ENCODE measurements around the gene IDH3A. TPM values are rescaled to one million over a fixed set of nuclear protein-coding genes. Genes with fewer than 3 reads are reported as not detected.

IDH3A gene
- polyA plus RNA-seq, 2 of the 4 experiments (the other 2 are of a cell fraction), result 85.6 to 149 TPM

DNA sequence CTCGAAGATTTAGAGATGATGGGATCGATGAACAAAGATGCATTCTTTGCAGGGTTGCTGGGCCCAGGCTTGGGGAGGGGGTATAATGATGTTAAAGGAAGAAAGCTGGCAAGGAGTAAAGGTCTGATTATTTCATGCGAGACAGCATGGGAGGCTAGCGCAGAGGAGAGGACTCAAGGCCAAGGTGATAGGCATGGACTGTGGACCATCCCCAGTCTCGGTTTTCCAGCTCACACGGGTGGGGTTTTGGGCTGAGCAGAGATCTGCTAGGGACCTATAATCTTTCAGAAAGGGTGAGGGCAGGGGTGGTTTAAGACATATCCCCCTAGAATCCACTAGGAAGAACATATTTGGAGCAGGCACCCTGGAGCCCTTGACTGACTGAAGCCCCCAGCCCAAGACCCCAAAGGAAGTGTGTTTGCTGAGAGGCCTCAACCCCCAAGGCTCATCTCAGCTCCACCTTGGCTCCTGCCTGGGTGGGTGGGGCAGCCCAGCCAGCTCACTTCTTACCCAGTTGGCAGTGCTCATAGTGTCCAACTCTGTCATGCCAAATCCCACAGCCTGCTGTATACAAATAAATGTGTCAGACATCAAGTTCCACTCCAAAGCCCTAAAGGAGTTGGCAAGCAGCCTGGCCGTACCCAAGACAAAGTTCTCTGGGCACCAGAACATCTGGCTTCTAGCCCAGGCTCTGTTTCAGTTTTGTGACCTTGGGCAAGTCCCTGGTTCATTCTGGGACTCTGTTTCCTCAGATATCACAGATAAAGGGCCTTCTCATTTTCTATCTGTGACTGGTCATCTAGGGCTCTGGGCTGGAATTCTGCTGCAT, 67.3 kb downstream of the IDH3A start:
- H3K4me2 ChIP-seq, result peak overlapping the region; percentile 53

DNA sequence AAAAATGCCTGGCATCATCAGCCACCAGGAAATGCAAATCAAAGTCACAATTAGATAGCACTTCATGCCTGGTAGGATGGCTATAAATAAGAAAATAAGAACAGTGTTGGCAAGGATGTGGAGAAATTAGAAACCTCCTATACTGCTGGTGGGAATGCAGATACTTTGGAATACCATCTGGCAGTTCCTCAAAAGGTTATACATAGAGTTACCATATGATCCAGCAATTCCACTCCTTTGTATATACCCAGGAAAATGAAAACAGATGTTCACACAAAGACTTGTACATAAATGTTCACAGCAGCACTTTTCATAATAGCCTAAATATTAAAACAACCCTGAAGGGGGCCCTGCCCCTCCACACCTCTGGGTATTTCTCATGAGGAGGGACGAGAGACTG, 71.6 kb downstream of the IDH3A start:
- Histone ChIP-seq H3K4me1 (peaks cover 19% of the 10 kb centered on the region), H3K4me2 (no peak overlapping the region), H3K4me3 (no peak overlapping the region), H3K9me3 (peaks cover 4% of the 10 kb centered on the region; the same call in 1 of the 3 replicates), H3K27ac (no peak overlapping the region)
- CTCF ChIA-PET, result no interaction called here
- TF ChIP-seq MAFK (IDR thresholded peaks at IDR 0.05; ENCODE audit: partially characterized antibody) (no peak), TFCP2L1 (CRISPR knock-in tag; IDR thresholded peaks at IDR 0.05) (no peak), JUN (IDR thresholded peaks at IDR 0.05) (no peak), POLR2A (IDR thresholded peaks at IDR 0.05; ENCODE audit: low read length) (no peak), KDM1A (IDR thresholded peaks at IDR 0.05; ENCODE audit: low read depth) (no peak)
- TF ChIP-seq, protein P1, sequence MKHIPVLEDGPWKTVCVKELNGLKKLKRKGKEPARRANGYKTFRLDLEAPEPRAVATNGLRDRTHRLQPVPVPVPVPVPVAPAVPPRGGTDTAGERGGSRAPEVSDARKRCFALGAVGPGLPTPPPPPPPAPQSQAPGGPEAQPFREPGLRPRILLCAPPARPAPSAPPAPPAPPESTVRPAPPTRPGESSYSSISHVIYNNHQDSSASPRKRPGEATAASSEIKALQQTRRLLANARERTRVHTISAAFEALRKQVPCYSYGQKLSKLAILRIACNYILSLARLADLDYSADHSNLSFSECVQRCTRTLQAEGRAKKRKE (CRISPR knock-in tag; IDR thresholded peaks at IDR 0.05; ENCODE audit: low read depth), result no peak
- TF ChIP-seq, protein P2, sequence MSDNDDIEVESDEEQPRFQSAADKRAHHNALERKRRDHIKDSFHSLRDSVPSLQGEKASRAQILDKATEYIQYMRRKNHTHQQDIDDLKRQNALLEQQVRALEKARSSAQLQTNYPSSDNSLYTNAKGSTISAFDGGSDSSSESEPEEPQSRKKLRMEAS (IDR thresholded peaks at IDR 0.05), result no peak
- POLR2A ChIA-PET, result no interaction called here
- ATAC-seq (no peak), DNase-seq (ENCODE audit: low read depth in 1 of 2, low spot score in 1 of 2) (no peak), FAIRE-seq (peak; percentile 13)
- WGBS (ENCODE audit: missing lambda C conversion rate), result 59% methylated on average over 1 of the region's 1 CpG

More for the DNA sequence above, 67.3 kb downstream of the IDH3A start:
- DNase-seq (ENCODE audit: low read depth in 1 of 2, low spot score in 1 of 2) (peak; percentile 53 to 75), ATAC-seq (peak; percentile 28 to 57; a peak in 3 of 6 replicates), FAIRE-seq (peak; percentile 77)
- Histone ChIP-seq H3K9me3 (no peaks in the 10 kb centered on the region), H3K4me3 (no peak overlapping the region), H3K27ac (peak overlapping the region; percentile 40 to 65; a peak in 4 of 6 replicates), H3K4me1 (peaks cover 54% of the 10 kb centered on the region)
- WGBS (ENCODE audit: missing lambda C conversion rate), result 45% methylated on average over 7 of the region's 7 CpGs
- no peak for TF ChIP-seq MAFK (IDR thresholded peaks at IDR 0.05; ENCODE audit: partially characterized antibody)
- no peak for TF ChIP-seq FOSB (CRISPR knock-in tag; IDR thresholded peaks at IDR 0.05)
- peak; percentile 19; the same call in 1 of the 2 replicates for TF ChIP-seq GATA3 (IDR thresholded peaks at IDR 0.05; ENCODE audit: borderline replicate concordance)
- no peak for TF ChIP-seq KDM1A (IDR thresholded peaks at IDR 0.05; ENCODE audit: low read depth)
- TF ChIP-seq, protein P3, sequence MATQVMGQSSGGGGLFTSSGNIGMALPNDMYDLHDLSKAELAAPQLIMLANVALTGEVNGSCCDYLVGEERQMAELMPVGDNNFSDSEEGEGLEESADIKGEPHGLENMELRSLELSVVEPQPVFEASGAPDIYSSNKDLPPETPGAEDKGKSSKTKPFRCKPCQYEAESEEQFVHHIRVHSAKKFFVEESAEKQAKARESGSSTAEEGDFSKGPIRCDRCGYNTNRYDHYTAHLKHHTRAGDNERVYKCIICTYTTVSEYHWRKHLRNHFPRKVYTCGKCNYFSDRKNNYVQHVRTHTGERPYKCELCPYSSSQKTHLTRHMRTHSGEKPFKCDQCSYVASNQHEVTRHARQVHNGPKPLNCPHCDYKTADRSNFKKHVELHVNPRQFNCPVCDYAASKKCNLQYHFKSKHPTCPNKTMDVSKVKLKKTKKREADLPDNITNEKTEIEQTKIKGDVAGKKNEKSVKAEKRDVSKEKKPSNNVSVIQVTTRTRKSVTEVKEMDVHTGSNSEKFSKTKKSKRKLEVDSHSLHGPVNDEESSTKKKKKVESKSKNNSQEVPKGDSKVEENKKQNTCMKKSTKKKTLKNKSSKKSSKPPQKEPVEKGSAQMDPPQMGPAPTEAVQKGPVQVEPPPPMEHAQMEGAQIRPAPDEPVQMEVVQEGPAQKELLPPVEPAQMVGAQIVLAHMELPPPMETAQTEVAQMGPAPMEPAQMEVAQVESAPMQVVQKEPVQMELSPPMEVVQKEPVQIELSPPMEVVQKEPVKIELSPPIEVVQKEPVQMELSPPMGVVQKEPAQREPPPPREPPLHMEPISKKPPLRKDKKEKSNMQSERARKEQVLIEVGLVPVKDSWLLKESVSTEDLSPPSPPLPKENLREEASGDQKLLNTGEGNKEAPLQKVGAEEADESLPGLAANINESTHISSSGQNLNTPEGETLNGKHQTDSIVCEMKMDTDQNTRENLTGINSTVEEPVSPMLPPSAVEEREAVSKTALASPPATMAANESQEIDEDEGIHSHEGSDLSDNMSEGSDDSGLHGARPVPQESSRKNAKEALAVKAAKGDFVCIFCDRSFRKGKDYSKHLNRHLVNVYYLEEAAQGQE (IDR thresholded peaks at IDR 0.05), result peak; percentile 51; the same call in 1 of the 2 replicates
- TF ChIP-seq, protein P1 (CRISPR knock-in tag; IDR thresholded peaks at IDR 0.05; ENCODE audit: low read depth), result no peak
- no peak for TF ChIP-seq TP53 (CRISPR knock-in tag; IDR thresholded peaks at IDR 0.05)
- TF ChIP-seq FOXS1 (CRISPR knock-in tag; IDR thresholded peaks at IDR 0.05), result no peak
- 0 out of 2 replicates have a peak, but pooled peaks have one; percentile 33 for TF ChIP-seq JUNB (IDR thresholded peaks at IDR 0.05)
- no peak for TF ChIP-seq ZNF302 (CRISPR knock-in tag; IDR thresholded peaks at IDR 0.05)
- no peak for TF ChIP-seq RARB (CRISPR knock-in tag; IDR thresholded peaks at IDR 0.05)
- no peak for TF ChIP-seq JUN (IDR thresholded peaks at IDR 0.05)
- TF ChIP-seq SMC3 (IDR thresholded peaks at IDR 0.05), result no peak
- TF ChIP-seq MYC (IDR thresholded peaks at IDR 0.05; ENCODE audit: borderline replicate concordance, low read length), result no peak
- POLR2A ChIA-PET, result no interaction called here
- CTCF ChIA-PET, result interaction anchor here (1.0 to 10.1 kb wide), 9 partner anchors 9 to 217 kb away, joined by 3 to 75 read pairs (median 6); partner anchors contain the start of gene CIB2

Other genes with a start within 250 kb of the IDH3A start
- gene TBC1D2B, start 71.7 kb upstream of the IDH3A start, polyA plus RNA-seq (2011; rRNA removed), result 13.9 and 14.9 TPM in 2 replicates
- gene TBC1D2B, start 71.7 kb upstream of the IDH3A start, polyA plus RNA-seq (2017; fragmentation: RNase III; extraction: RNeasy Plus Mini Kit Qiagen cat#74134 plus additional on column Dnase treatment), result 11.4 to 13.6 TPM (median 12.6 TPM) in 3 replicates
- not detected in 2 replicates for gene SH2D7, start 56.8 kb upstream of the IDH3A start, polyA plus RNA-seq (2011; rRNA removed)
- gene SH2D7, start 56.8 kb upstream of the IDH3A start, polyA plus RNA-seq (2017; fragmentation: RNase III; extraction: RNeasy Plus Mini Kit Qiagen cat#74134 plus additional on column Dnase treatment), result not detected in 3 replicates
- gene CIB2, start 17.9 kb upstream of the IDH3A start, polyA plus RNA-seq (2011; rRNA removed), result 16.4 and 21.2 TPM in 2 replicates
- gene CIB2, start 17.9 kb upstream of the IDH3A start, polyA plus RNA-seq (2017; fragmentation: RNase III; extraction: RNeasy Plus Mini Kit Qiagen cat#74134 plus additional on column Dnase treatment), result 21.6 to 26.7 TPM (median 25.3 TPM) in 3 replicates
- 0.16 and 0.21 TPM in 2 replicates for gene ACSBG1, start 85.2 kb downstream of the IDH3A start, polyA plus RNA-seq (2011; rRNA removed)
- gene ACSBG1, start 85.2 kb downstream of the IDH3A start, polyA plus RNA-seq (2017; fragmentation: RNase III; extraction: RNeasy Plus Mini Kit Qiagen cat#74134 plus additional on column Dnase treatment), result 0.03 to 0.15 TPM (median 0.05 TPM) in 3 replicates
- 0.13 and 0.25 TPM in 2 replicates for gene DNAJA4, start 115.2 kb downstream of the IDH3A start, polyA plus RNA-seq (2011; rRNA removed)
- gene DNAJA4, start 115.2 kb downstream of the IDH3A start, polyA plus RNA-seq (2017; fragmentation: RNase III; extraction: RNeasy Plus Mini Kit Qiagen cat#74134 plus additional on column Dnase treatment), result 0.05 to 0.07 TPM in 2 of 3 replicates, not detected in the other
- 162 and 177 TPM in 2 replicates for gene SKIC8, start 150.2 kb downstream of the IDH3A start, polyA plus RNA-seq (2011; rRNA removed)
- gene SKIC8, start 150.2 kb downstream of the IDH3A start, polyA plus RNA-seq (2017; fragmentation: RNase III; extraction: RNeasy Plus Mini Kit Qiagen cat#74134 plus additional on column Dnase treatment), result 143 to 154 TPM (median 144 TPM) in 3 replicates
- gene CRABP1, start 191.0 kb downstream of the IDH3A start, polyA plus RNA-seq (2011; rRNA removed), result 0.57 and 1.3 TPM in 2 replicates
- 0.79 to 1.1 TPM (median 1.0 TPM) in 3 replicates for gene CRABP1, start 191.0 kb downstream of the IDH3A start, polyA plus RNA-seq (2017; fragmentation: RNase III; extraction: RNeasy Plus Mini Kit Qiagen cat#74134 plus additional on column Dnase treatment)